CD4-positive, alpha-beta T cell treated with Interleukin-15 for 4 hours (primary cell): ENCODE measurements around the gene CACNA2D3.

ENCODE experiments used
- DNase-seq: peaks from one replicate; pipeline ENCODE4 v3.0.0-alpha.2; 2020; ENCODE audit warnings: low spot score

The CACNA2D3 gene

GRCh38 chr3:54876694-54877093 lies 754.3 kb downstream of the CACNA2D3 start:
- DNase-seq = no peak

- DNase-seq = no peak
Observed at GRCh38 chr3:54877730-54878129, 755.4 kb downstream of the CACNA2D3 start.

- no peak for DNase-seq
Observed at GRCh38 chr3:54878145-54878544, 755.8 kb downstream of the CACNA2D3 start.

- no peak for DNase-seq
Observed at GRCh38 chr3:54882129-54882833, 759.9 kb downstream of the CACNA2D3 start.

- DNase-seq = no peak
Observed at GRCh38 chr3:54888162-54888561, 765.8 kb downstream of the CACNA2D3 start.

GRCh38 chr3:54888873-54889272 lies 766.5 kb downstream of the CACNA2D3 start:
- no peak for DNase-seq

- DNase-seq = no peak
Observed at GRCh38 chr3:54889731-54890130, 767.4 kb downstream of the CACNA2D3 start.

- no peak for DNase-seq
Observed at GRCh38 chr3:54891540-54891897, 769.2 kb downstream of the CACNA2D3 start.

- no peak for DNase-seq
Observed at GRCh38 chr3:54892168-54892567, 769.8 kb downstream of the CACNA2D3 start.

- no peak for DNase-seq
Observed at GRCh38 chr3:54895613-54896012, 773.3 kb downstream of the CACNA2D3 start.

GRCh38 chr3:54897028-54897711 lies 774.8 kb downstream of the CACNA2D3 start:
- DNase-seq = no peak

- no peak for DNase-seq
Observed at GRCh38 chr3:54899273-54899672, 776.9 kb downstream of the CACNA2D3 start.

- DNase-seq = no peak
Observed at GRCh38 chr3:54900838-54901591, 778.7 kb downstream of the CACNA2D3 start.

GRCh38 chr3:54901906-54902685 lies 779.7 kb downstream of the CACNA2D3 start:
- DNase-seq = no peak

GRCh38 chr3:54905261-54905888 lies 783.0 kb downstream of the CACNA2D3 start:
- no peak for DNase-seq

GRCh38 chr3:54905920-54906319 lies 783.6 kb downstream of the CACNA2D3 start:
- no peak for DNase-seq

- DNase-seq = no peak
Observed at GRCh38 chr3:54906763-54907162, 784.4 kb downstream of the CACNA2D3 start.

GRCh38 chr3:54909191-54909590 lies 786.8 kb downstream of the CACNA2D3 start:
- DNase-seq = no peak

- DNase-seq = no peak
Observed at GRCh38 chr3:54914180-54914579, 791.8 kb downstream of the CACNA2D3 start.

GRCh38 chr3:54915181-54915580 lies 792.8 kb downstream of the CACNA2D3 start:
- no peak for DNase-seq

GRCh38 chr3:54915976-54916375 lies 793.6 kb downstream of the CACNA2D3 start:
- no peak for DNase-seq

- DNase-seq = no peak
Observed at GRCh38 chr3:54916732-54917131, 794.4 kb downstream of the CACNA2D3 start.
